DND-41 (cell line): Measurements from ENCODE around the gene SCAND1.

Source experiments
- ATAC-seq: fragments of 200-7000 bp; cut with Tn5 transposase; 3 replicates; pipeline ENCODE4 v1.9.1; 2021; ENCODE audit warnings: low read depth; ENCODE audit not compliant: insufficient read depth
- DNase-seq: peaks from one replicate; pipeline ENCODE4 v3.0.0-alpha.2; 2020
- H2AFZ ChIP-seq: 2 replicates; pipeline ENCODE4 v1.6.0; 2012; ENCODE audit warnings: low read depth, low read length
- H3K27ac ChIP-seq: 2 replicates; pipeline ENCODE4 v1.5.1; 2012; ENCODE audit warnings: low read length, inconsistent platforms
- H3K27me3 ChIP-seq: fragments of 200-600 bp; sonication (generic); 2 replicates; pipeline ENCODE4 v1.6.0; 2012; ENCODE audit warnings: low read length, mild to moderate bottlenecking, inconsistent platforms; ENCODE audit not compliant: insufficient read depth, poor library complexity
- H3K36me3 ChIP-seq: 2 replicates; pipeline ENCODE4 v1.5.1; 2012; ENCODE audit warnings: low read length, inconsistent platforms; ENCODE audit not compliant: insufficient read depth
- H3K4me1 ChIP-seq: 2 replicates; pipeline ENCODE4 v1.5.1; 2012; ENCODE audit warnings: mild to moderate bottlenecking, low read length; ENCODE audit not compliant: insufficient read depth
- H3K4me2 ChIP-seq: 2 replicates; pipeline ENCODE4 v1.6.0; 2012; ENCODE audit warnings: mild to moderate bottlenecking, moderate library complexity, low read length, inconsistent platforms; ENCODE audit not compliant: insufficient read depth
- H3K4me3 ChIP-seq, 2 experiments: fragments of 200-600 bp in 1 of 2; shearing (Covaris generic) in 1 of 2; 2 replicates each; pipeline ENCODE4 v1.5.1; 2012 to 2016; ENCODE audit warnings: inconsistent platforms in 2 of 2, low read length in 2 of 2, mild to moderate bottlenecking in 2 of 2, low read depth in 1 of 2, moderate library complexity in 1 of 2
- H3K79me2 ChIP-seq: 2 replicates; pipeline ENCODE4 v1.6.0; 2012; ENCODE audit warnings: low read length, inconsistent platforms; ENCODE audit not compliant: insufficient read depth
- H3K9ac ChIP-seq: 2 replicates; pipeline ENCODE4 v1.6.0; 2012; ENCODE audit warnings: low read depth, mild to moderate bottlenecking, inconsistent platforms, low read length, moderate library complexity
- H3K9me3 ChIP-seq: 2 replicates; pipeline ENCODE4 v1.5.1; 2012; ENCODE audit warnings: low read length, moderate library complexity, mild to moderate bottlenecking, inconsistent platforms; ENCODE audit not compliant: insufficient read depth, severe bottlenecking
- H4K20me1 ChIP-seq: 2 replicates; pipeline ENCODE4 v1.6.0; 2012; ENCODE audit warnings: low read length; ENCODE audit not compliant: insufficient read depth
- EZH2 ChIP-seq: IDR thresholded peaks from 3 replicates; pipeline ENCODE4 v1.6.1; 2012; ENCODE audit warnings: borderline replicate concordance, low read depth, mild to moderate bottlenecking, moderate library complexity, low read length, inconsistent platforms; ENCODE audit not compliant: severe bottlenecking
- TF ChIP-seq, protein P1 (sequence below): IDR thresholded peaks from 2 replicates; pipeline ENCODE4 v1.5.1; 2012; ENCODE audit warnings: borderline replicate concordance, low read length, moderate library complexity, mild to moderate bottlenecking; ENCODE audit not compliant: poor library complexity, severe bottlenecking; ENCODE audit errors: extremely low read depth

The SCAND1 gene

DNA sequence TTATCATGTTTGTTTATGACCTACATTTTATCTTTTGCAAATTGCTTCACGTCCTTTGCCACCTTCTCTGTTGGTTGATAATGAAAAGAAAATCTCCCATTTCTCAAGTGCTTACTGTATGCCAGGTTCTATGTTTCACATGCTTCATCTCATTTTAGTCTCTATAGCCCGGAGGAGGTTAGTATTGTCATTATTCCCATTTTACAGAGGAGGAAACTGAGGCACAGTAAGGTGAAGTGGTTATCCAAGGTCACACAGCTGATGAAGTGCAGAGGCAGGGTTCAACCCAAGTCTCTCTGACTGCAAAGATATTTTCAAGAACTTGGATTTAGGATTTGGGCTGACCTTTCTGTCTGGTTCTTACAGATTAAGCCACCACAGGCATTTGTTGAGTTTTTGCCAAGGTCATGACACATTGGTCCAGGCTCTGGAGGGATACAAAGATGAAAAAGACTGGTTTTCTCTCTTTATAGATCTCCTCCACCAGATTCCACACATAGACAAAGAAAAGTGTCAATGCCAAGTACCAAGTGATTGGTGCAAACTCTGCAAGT lies 34.7 kb upstream of the SCAND1 start:
- no peaks in the 10 kb centered on the region for H4K20me1 ChIP-seq
- H3K4me1 ChIP-seq: no peaks in the 10 kb centered on the region
- H3K4me3 ChIP-seq: no peak overlapping the region
- no peak overlapping the region for H3K4me2 ChIP-seq
- no peaks in the 10 kb centered on the region for H3K79me2 ChIP-seq
- H2AFZ ChIP-seq: no peak overlapping the region
- no peaks in the 10 kb centered on the region for H3K36me3 ChIP-seq
- no peak for TF ChIP-seq EZH2
- TF ChIP-seq, protein P1, sequence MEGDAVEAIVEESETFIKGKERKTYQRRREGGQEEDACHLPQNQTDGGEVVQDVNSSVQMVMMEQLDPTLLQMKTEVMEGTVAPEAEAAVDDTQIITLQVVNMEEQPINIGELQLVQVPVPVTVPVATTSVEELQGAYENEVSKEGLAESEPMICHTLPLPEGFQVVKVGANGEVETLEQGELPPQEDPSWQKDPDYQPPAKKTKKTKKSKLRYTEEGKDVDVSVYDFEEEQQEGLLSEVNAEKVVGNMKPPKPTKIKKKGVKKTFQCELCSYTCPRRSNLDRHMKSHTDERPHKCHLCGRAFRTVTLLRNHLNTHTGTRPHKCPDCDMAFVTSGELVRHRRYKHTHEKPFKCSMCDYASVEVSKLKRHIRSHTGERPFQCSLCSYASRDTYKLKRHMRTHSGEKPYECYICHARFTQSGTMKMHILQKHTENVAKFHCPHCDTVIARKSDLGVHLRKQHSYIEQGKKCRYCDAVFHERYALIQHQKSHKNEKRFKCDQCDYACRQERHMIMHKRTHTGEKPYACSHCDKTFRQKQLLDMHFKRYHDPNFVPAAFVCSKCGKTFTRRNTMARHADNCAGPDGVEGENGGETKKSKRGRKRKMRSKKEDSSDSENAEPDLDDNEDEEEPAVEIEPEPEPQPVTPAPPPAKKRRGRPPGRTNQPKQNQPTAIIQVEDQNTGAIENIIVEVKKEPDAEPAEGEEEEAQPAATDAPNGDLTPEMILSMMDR: no peak
- H3K27me3 ChIP-seq: no peaks in the 10 kb centered on the region
- ATAC-seq (no peak), DNase-seq (no peak)
- H3K27ac ChIP-seq: no peak overlapping the region
- no peaks in the 10 kb centered on the region for H3K9me3 ChIP-seq
- no peak overlapping the region for H3K9ac ChIP-seq

DNA sequence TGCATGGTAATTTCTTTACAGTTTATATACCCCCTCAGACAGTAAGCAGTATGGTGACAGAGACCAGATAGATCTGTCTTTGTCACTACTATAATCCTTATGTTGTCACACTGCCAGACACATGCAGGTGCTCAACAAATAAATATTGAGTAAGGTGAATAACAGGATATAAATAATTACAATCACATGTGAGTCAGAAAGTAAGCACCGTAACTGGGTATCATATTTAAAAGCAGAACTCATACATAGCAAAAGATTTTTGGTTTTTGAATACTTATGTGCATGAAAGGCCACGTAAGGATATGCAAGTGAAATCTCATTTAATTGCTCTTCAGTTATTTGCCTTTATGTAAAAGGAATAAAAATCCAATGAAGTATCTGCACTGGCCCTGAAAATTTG lies 31.5 kb upstream of the SCAND1 start:
- H3K4me2 ChIP-seq: no peak overlapping the region
- no peaks in the 10 kb centered on the region for H3K9me3 ChIP-seq
- no peaks in the 10 kb centered on the region for H4K20me1 ChIP-seq
- no peak overlapping the region for H3K4me3 ChIP-seq
- TF ChIP-seq, protein P1: no peak
- DNase-seq: no peak
- no peak overlapping the region for H2AFZ ChIP-seq
- peaks cover 6% of the 10 kb centered on the region for H3K27me3 ChIP-seq
- H3K36me3 ChIP-seq: no peaks in the 10 kb centered on the region
- no peak overlapping the region for H3K27ac ChIP-seq
- H3K79me2 ChIP-seq: no peaks in the 10 kb centered on the region
- H3K9ac ChIP-seq: no peak overlapping the region
- ATAC-seq: no peak
- H3K4me1 ChIP-seq: no peaks in the 10 kb centered on the region

DNA sequence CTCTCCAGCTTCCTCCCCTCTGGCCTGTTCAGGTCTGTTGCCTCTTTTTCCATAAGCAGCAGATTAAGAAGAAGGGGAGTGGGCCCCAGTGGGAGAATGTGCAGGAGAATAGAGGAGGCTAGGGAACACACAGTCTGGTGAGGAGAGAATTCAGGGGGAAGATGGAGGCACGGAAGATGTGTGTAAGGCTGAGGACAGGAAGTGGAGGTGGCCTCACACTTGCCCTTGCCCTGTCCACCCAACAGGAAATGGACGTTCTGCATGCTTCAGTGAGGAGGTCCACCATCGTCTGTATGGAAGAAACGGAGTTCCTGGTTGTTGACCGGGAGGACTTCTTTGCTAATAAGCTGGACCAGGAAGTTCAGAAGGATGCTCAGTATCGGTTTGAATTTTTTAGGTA lies 30.1 kb upstream of the SCAND1 start:
- Histone ChIP-seq H2AFZ (no peak overlapping the region), H3K4me1 (no peaks in the 10 kb centered on the region), H3K27ac (no peak overlapping the region), H3K9ac (no peak overlapping the region), H3K4me3 (no peak overlapping the region), H3K36me3 (no peaks in the 10 kb centered on the region), H3K4me2 (no peak overlapping the region), H3K79me2 (no peaks in the 10 kb centered on the region), H3K27me3 (peaks cover 14% of the 10 kb centered on the region), H3K9me3 (no peaks in the 10 kb centered on the region), H4K20me1 (no peaks in the 10 kb centered on the region)
- DNase-seq (no peak), ATAC-seq (no peak)
- no peak for TF ChIP-seq EZH2
- TF ChIP-seq, protein P1: no peak

DNA sequence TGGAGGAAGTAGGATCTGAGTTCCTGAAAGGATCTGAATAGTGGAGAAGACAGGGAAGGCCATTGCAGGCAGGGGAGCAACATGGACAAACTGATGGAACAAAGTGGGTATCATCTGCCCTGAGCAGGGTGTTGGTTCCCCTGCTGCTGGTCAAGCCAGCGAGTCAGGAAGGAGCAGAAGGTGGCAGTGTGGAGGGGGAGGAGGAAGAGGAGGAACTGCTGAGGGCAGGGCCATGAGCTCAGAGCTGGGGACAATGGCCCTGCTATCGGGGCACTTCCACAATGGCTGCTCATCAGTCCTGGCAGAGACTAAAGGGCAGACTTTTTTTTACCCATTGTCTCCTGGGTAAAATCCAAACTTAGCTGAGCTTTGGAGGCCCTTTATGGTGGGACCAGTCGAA lies 27.7 kb upstream of the SCAND1 start:
- Histone ChIP-seq H3K79me2 (no peaks in the 10 kb centered on the region), H4K20me1 (no peaks in the 10 kb centered on the region), H3K9me3 (no peaks in the 10 kb centered on the region), H3K4me2 (no peak overlapping the region), H2AFZ (no peak overlapping the region), H3K4me3 (no peak overlapping the region), H3K9ac (no peak overlapping the region), H3K36me3 (no peaks in the 10 kb centered on the region), H3K27me3 (peaks cover 14% of the 10 kb centered on the region), H3K4me1 (no peaks in the 10 kb centered on the region), H3K27ac (no peak overlapping the region)
- no peak for TF ChIP-seq EZH2
- TF ChIP-seq, protein P1: no peak
- no peak for DNase-seq
- no peak for ATAC-seq
